Hippocampal formation (tissue), 2 donors: ENCODE results near the gene WDFY4.

Experiments
- DNase-seq, 2 donors: peaks; one replicate each; lab custom pipeline; 2025; lab: John Stamatoyannopoulos, UW

WDFY4 gene

GRCh38 chr10:48818081-48818480 lies 133.4 kb downstream of the WDFY4 start:
- DNase-seq: no peak

GRCh38 chr10:48818861-48819520 lies 134.3 kb downstream of the WDFY4 start:
- DNase-seq: no peak

GRCh38 chr10:48819783-48820182 lies 135.1 kb downstream of the WDFY4 start:
- no peak for DNase-seq

GRCh38 chr10:48820231-48820630 lies 135.6 kb downstream of the WDFY4 start:
- no peak for DNase-seq

- no peak for DNase-seq
Measured at GRCh38 chr10:48820699-48821098, 136.0 kb downstream of the WDFY4 start.

GRCh38 chr10:48821111-48821510 lies 136.4 kb downstream of the WDFY4 start:
- no peak for DNase-seq

- no peak for DNase-seq
Measured at GRCh38 chr10:48821692-48822091, 137.0 kb downstream of the WDFY4 start.

GRCh38 chr10:48833674-48834073 lies 149.0 kb downstream of the WDFY4 start:
- DNase-seq: no peak

GRCh38 chr10:48834189-48834965 lies 149.7 kb downstream of the WDFY4 start:
- no peak for DNase-seq

- DNase-seq: no peak
Measured at GRCh38 chr10:48835781-48836180, 151.1 kb downstream of the WDFY4 start.

GRCh38 chr10:48836605-48837004 lies 151.9 kb downstream of the WDFY4 start:
- no peak for DNase-seq

- DNase-seq: no peak
Measured at GRCh38 chr10:48838834-48839233, 154.2 kb downstream of the WDFY4 start.

GRCh38 chr10:48839809-48840679 lies 155.4 kb downstream of the WDFY4 start:
- DNase-seq: no peak

GRCh38 chr10:48842231-48842630 lies 157.6 kb downstream of the WDFY4 start:
- no peak for DNase-seq

- DNase-seq: no peak
Measured at GRCh38 chr10:48843198-48843597, 158.5 kb downstream of the WDFY4 start.

GRCh38 chr10:48844616-48845015 lies 159.9 kb downstream of the WDFY4 start:
- DNase-seq: no peak

GRCh38 chr10:48845512-48845911 lies 160.8 kb downstream of the WDFY4 start:
- DNase-seq: no peak

GRCh38 chr10:48847691-48848090 lies 163.0 kb downstream of the WDFY4 start:
- DNase-seq: no peak

GRCh38 chr10:48856855-48857254 lies 172.2 kb downstream of the WDFY4 start:
- no peak for DNase-seq

- DNase-seq: no peak
Measured at GRCh38 chr10:48872234-48872633, 187.6 kb downstream of the WDFY4 start.

- DNase-seq: no peak
Measured at GRCh38 chr10:48878091-48878490, 193.4 kb downstream of the WDFY4 start.

- DNase-seq: no peak
Measured at GRCh38 chr10:48879451-48879850, 194.8 kb downstream of the WDFY4 start.
